ENCODE results near the gene NACA. TPM values are rescaled to one million over a fixed set of nuclear protein-coding genes. Genes with fewer than 3 reads are reported as not detected.
A peak's percentile ranks its signal among the peaks of the same experiment; 100 is the strongest.

Gene NACA
- total RNA-seq, 4 donors from 2014 or later: 1,502 to 2,024 (median 1,825) TPM

DNA sequence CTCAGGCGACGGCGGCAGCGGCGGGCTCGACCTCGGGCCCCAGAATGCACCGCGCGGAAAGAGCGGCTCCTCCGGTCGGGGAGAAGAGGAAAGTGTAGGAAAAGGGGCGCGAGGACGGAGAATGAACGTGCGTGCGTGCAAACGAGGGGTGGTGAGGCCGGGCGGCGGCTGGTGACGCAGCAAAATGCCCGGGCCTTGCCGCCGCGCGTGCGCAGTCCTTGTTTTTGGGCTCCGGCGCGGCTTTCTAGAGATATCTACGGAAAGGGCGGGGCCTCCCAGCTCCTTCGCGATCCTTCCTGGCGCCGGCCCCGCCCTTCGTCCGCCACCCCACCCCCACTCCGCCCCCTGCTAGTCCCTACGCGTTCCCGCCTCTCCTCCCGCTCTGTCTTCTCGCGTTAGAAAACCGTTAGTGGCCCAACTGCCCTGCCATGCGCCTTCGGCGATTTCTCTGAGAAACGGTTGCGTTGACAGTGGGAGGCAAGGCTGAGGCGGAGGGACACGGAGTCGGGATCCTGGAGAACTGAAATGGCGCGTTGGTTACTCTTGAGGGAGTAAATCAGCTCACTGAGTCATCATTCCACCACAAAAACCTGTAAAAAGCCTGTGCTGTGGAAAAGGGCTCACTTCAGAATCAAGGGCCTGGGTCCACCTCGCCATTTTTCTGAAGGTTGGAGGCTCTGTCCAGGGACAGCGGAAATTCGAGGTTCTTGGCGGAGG is 36.8 kb downstream of the NACA start, which contains the start of gene PTGES3:
TSS of gene PTGES3 (minus strand) at position 156 of the 717 bp plus-strand sequence. CDS start 285 bp downstream, outside the sequence.
- 0 to 1% methylated on average over 60 to 63 of the region's 64 CpGs for WGBS, 2 donors
- H3K4me3 ChIP-seq (ENCODE audit: low read depth, poor library complexity, severe bottlenecking): peak within 1 kb of the TSS; percentile 85
- intact Hi-C loops (cut with DNase I; ENCODE audit: low total_unique reads): no loop called here
- DNase-seq (ENCODE audit: low spot score in 2 of 2): peak; percentile 97 to 100
- TF ChIP-seq POLR2A (IDR thresholded peaks at IDR 0.05): peak in 1 of 2 donors; percentile 85
- TF ChIP-seq, protein P1, sequence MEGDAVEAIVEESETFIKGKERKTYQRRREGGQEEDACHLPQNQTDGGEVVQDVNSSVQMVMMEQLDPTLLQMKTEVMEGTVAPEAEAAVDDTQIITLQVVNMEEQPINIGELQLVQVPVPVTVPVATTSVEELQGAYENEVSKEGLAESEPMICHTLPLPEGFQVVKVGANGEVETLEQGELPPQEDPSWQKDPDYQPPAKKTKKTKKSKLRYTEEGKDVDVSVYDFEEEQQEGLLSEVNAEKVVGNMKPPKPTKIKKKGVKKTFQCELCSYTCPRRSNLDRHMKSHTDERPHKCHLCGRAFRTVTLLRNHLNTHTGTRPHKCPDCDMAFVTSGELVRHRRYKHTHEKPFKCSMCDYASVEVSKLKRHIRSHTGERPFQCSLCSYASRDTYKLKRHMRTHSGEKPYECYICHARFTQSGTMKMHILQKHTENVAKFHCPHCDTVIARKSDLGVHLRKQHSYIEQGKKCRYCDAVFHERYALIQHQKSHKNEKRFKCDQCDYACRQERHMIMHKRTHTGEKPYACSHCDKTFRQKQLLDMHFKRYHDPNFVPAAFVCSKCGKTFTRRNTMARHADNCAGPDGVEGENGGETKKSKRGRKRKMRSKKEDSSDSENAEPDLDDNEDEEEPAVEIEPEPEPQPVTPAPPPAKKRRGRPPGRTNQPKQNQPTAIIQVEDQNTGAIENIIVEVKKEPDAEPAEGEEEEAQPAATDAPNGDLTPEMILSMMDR (IDR thresholded peaks at IDR 0.05): no peak

DNA sequence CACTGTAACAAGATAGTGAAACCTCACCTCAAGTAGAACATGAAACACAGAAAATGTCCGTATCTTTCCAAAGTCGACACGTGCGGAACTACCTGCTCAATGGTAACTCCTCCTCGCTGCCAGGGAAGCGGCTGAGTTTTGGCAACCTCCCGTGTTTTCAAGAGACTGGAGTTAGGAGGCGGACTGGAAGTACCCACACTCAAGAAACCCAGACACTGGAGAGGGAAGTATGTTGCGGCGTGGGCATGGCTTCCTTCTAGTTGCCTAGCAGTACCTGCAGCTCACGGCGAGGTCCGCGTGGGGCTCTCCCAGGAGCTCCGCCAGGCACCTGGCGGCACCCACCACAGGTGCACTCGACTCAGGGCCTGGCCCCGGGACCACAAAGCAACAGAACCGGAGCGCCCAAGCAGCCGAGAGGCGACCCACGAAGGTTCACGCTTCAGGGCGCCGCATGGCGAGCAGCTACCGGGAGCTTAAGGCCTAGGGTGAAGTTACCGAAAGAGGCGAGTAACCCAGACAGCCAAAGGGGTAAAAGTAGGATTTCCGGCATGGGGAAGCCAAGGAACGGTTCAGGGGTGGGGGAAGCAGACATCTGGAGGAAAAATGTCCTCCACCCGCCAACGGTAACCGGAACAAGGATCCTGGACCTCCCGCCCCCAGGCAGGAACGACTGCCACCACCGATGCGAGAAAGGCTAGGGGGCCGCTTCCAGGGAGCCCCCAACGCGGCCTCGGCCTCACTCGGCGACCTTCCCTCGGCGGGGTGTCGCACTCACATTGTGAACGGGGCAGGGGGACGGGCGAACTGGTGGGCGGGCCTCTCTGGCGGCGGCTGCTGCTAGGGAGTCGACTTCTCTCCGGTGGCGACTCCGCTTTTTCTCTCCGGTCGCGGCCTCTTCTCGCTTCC is 37.6 kb downstream of the NACA start:
- intact Hi-C loops (cut with DNase I; ENCODE audit: low total_unique reads): no loop called here
- H3K4me3 ChIP-seq (ENCODE audit: low read depth, poor library complexity, severe bottlenecking): peak overlapping the region; percentile 85
- TF ChIP-seq POLR2A (IDR thresholded peaks at IDR 0.05): no peak
- TF ChIP-seq, protein P1 (IDR thresholded peaks at IDR 0.05): no peak
- peak; percentile 70 to 93 for DNase-seq (ENCODE audit: low spot score in 2 of 2)
- WGBS, 2 donors: 0 to 1% methylated on average over 51 to 57 of the region's 62 CpGs

DNA sequence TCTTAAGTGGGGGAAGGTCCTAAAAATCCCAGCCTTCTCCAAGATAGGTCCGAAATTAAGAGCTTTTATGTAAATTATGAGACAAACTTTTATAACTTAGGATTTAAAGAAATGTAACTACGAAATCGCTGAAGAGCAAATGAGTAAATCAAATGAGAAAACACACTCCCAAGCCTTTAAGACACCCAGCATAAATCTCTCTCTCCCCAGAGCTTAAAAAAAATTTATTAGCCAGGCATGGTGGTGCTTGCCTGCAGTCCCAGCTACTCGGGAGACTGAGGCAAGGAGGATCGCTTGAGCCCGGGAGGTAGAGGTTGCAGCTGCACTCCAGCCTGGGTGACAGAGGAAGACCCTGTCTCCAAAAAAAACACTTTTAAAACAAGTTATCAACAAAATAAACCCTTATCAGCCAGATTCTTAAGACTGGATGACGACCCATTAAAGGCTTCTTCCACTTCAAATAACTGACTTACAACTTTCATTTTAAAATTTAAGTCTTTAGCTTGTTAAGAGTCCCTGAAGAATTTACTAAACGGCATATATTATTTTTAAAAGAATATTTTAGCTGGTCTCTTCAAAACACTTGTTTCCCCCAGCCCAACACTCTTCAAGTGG is 40.2 kb downstream of the NACA start:
- H3K4me3 ChIP-seq (ENCODE audit: low read depth, poor library complexity, severe bottlenecking): no peak overlapping the region
- TF ChIP-seq POLR2A (IDR thresholded peaks at IDR 0.05): no peak
- TF ChIP-seq, protein P1 (IDR thresholded peaks at IDR 0.05): no peak
- 16 to 23% methylated on average over 8 of the region's 8 CpGs for WGBS, 2 donors
- peak in 1 of 2 donors; percentile 28 for DNase-seq (ENCODE audit: low spot score in 2 of 2)
- intact Hi-C loops (cut with DNase I; ENCODE audit: low total_unique reads): no loop called here

DNA sequence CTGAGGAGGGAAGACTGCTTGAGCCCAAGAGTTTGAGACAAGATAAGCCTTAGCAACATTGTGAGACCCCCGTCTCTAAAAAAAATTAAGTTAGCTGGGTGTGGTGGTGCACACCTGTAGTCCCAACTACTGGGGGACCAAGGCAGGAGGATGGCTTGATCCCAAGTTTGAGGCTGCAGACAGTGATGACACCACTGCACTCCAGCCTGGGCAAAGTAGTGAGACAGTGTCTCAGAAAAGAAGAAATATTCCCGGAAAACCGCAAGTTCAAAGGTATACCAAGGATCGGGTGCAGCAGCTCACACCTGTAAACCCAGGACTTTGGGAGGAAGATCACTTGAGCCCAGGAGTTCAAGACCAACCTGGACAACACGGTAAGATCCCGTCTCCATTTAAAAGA is 42.8 kb downstream of the NACA start:
- no peak overlapping the region for H3K4me3 ChIP-seq (ENCODE audit: low read depth, poor library complexity, severe bottlenecking)
- WGBS, 2 donors: 93 to 94% methylated on average over 6 of the region's 6 CpGs
- intact Hi-C loops (cut with DNase I; ENCODE audit: low total_unique reads): no loop called here
- peak in 1 of 2 donors; percentile 60 for DNase-seq (ENCODE audit: low spot score in 2 of 2)
- no peak for TF ChIP-seq POLR2A (IDR thresholded peaks at IDR 0.05)
- TF ChIP-seq, protein P1 (IDR thresholded peaks at IDR 0.05): no peak

DNA sequence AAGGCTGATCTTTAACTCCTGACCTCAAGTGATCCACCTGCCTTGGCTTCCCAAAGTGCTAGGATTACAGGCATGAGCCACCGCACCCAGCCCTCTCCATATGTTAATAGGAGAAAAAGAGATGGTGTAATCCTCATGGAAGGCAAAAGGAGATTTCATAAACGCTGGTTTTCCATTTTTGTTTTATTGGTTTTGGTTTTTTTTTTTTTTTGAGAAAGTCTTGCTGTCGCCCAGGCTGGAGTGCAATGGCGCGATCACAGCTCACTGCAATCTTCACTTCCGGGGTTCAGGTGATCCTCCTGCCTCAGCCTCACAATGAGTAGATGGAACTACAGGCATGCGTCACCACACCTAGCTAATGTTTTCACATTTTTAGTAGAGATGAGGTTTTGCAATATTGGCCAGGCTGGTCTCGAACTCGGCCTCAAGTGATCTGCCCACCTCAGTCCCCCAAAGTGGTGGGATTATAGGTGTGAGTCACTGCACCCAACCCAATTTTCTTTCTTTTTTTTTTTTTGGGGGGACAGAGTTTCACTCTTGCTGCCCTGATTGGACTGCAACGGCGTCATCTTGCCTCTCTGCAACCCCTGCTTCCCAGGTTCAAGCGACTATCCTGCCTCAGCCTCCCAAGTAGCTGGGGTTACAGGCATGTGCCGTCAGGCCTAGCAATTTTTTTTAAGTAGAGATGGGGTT is 45.1 kb downstream of the NACA start:
- WGBS, 2 donors: 89 to 90% methylated on average over 13 of the region's 13 CpGs

More for the DNA sequence above, 45.1 kb downstream of the NACA start:
- DNase-seq (ENCODE audit: low spot score in 2 of 2): peak in 1 of 2 donors; percentile 32
- intact Hi-C loops (cut with DNase I; ENCODE audit: low total_unique reads): no loop called here
- no peak for TF ChIP-seq POLR2A (IDR thresholded peaks at IDR 0.05)
- TF ChIP-seq, protein P1 (IDR thresholded peaks at IDR 0.05): no peak
- H3K4me3 ChIP-seq (ENCODE audit: low read depth, poor library complexity, severe bottlenecking): no peak overlapping the region
